ENCODE results near the gene ARHGAP26.

ARHGAP26 gene

GRCh38 chr5:143174714-143175398, 404.7 kb downstream of the ARHGAP26 start:
- no peak for TF ChIP-seq CTCF (IDR thresholded peaks at IDR 0.05; ENCODE audit: insufficient read depth, low read depth, low read length, missing control alignments)
- H3K4me3 ChIP-seq (ENCODE audit: low read depth, low read length) = no peak overlapping the region
- DNase-seq (ENCODE audit: low read depth) = peak; percentile 55

GRCh38 chr5:143176048-143176447, 405.9 kb downstream of the ARHGAP26 start:
- DNase-seq (ENCODE audit: low read depth) = no peak
- no peak for TF ChIP-seq CTCF (IDR thresholded peaks at IDR 0.05; ENCODE audit: insufficient read depth, low read depth, low read length, missing control alignments)
- H3K4me3 ChIP-seq (ENCODE audit: low read depth, low read length) = no peak overlapping the region

GRCh38 chr5:143177263-143177983, 407.2 kb downstream of the ARHGAP26 start:
- TF ChIP-seq CTCF (IDR thresholded peaks at IDR 0.05; ENCODE audit: insufficient read depth, low read depth, low read length, missing control alignments) = no peak
- H3K4me3 ChIP-seq (ENCODE audit: low read depth, low read length) = no peak overlapping the region
- DNase-seq (ENCODE audit: low read depth) = no peak

GRCh38 chr5:143179126-143179740, 409.1 kb downstream of the ARHGAP26 start:
- DNase-seq (ENCODE audit: low read depth) = no peak
- TF ChIP-seq CTCF (IDR thresholded peaks at IDR 0.05; ENCODE audit: insufficient read depth, low read depth, low read length, missing control alignments) = no peak
- no peak overlapping the region for H3K4me3 ChIP-seq (ENCODE audit: low read depth, low read length)

- no peak for TF ChIP-seq CTCF (IDR thresholded peaks at IDR 0.05; ENCODE audit: insufficient read depth, low read depth, low read length, missing control alignments)
- no peak for DNase-seq (ENCODE audit: low read depth)
- H3K4me3 ChIP-seq (ENCODE audit: low read depth, low read length) = no peak overlapping the region
Measured at GRCh38 chr5:143180751-143181150, 410.6 kb downstream of the ARHGAP26 start.

GRCh38 chr5:143181173-143181572, 411.0 kb downstream of the ARHGAP26 start:
- no peak overlapping the region for H3K4me3 ChIP-seq (ENCODE audit: low read depth, low read length)
- TF ChIP-seq CTCF (IDR thresholded peaks at IDR 0.05; ENCODE audit: insufficient read depth, low read depth, low read length, missing control alignments) = no peak
- DNase-seq (ENCODE audit: low read depth) = no peak
